ENCODE data around the gene ZXDC.

Gene ZXDC

GRCh38 chr3:126454437-126455198, 21.1 kb downstream of the ZXDC start:
- DNase-seq (ENCODE audit: low read depth in 2 of 2): no peak

DNA sequence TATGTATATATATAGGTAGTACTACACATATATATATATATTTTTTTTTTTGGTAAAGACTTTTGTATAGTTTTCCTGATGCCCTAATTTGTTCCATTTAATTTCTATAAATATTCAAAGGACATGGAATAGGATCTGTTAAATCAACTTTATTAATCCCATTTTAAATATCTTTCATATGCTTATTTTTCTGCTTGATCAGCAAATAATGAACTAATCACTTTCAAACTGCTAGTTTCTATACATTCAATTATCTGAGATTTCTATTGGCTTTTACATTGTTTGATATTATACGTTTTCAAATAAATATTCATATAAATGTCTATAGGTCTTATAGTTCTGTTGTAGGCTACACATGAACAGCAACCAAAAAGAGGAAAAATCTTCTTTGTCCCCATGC, 21.7 kb downstream of the ZXDC start:
- DNase-seq (ENCODE audit: low read depth in 2 of 2): no peak

GRCh38 chr3:126452213-126452612, 23.5 kb downstream of the ZXDC start:
- DNase-seq (ENCODE audit: low read depth in 2 of 2): no peak

DNA sequence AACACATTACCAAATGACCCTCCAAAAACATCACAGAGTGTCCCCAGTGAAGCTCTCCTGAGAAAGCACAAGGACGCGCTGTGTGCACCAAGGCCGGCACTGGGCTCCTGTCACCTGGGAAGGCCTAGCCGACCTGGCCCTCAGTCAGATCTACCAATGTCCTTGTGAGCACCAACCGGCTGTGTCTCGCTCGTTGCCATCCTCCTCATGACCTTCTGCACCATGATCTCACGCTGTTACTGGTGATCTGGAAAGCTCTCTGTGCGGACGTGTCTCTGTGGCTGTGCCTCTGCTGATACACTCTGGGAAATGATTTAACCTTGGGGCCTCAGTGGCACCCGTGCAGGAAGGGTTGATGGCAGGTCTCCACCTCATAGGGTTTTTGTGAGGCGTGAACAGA, 24.2 kb downstream of the ZXDC start:
- no peak for DNase-seq (ENCODE audit: low read depth in 2 of 2)

- DNase-seq (ENCODE audit: low read depth in 2 of 2): no peak
Measured at GRCh38 chr3:126450744-126451143, 24.9 kb downstream of the ZXDC start.

- no peak for DNase-seq (ENCODE audit: low read depth in 2 of 2)
Measured at GRCh38 chr3:126450219-126450618, 25.5 kb downstream of the ZXDC start.

DNA sequence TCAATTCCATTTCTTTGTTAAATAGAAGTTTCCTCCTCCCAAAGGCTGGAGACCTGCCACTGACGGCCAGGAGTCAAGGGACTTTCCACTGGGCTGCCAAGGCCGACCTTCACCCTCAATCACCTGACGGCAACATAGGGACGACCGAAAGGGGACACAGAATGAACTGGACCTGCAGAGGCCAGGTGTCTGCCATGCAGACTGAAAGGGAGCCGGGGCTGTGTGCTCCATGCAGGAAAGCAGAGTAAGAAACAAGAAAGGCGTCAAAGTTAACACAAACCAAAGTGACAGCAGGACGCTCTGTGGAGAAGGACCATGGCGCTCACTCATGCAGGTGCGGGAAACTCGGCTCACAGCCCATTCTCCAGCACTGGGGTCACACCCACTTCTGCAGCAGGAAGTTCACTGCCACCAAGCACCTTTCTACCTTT, 26.1 kb downstream of the ZXDC start:
- no peak for DNase-seq (ENCODE audit: low read depth in 2 of 2)

DNA sequence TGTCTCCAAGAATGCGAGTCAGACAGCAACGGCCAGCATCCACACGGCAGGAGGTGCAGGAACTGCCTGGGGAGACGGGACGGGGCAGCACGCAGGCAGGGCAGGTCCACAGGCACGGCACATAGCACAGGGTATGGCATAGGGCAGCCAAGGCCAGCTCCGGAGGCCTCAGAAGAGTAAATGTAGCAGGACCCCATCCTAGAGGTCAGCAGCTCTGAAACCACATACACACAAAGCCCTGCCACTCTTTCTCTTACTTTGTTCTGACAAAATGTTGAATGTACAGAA, 26.9 kb downstream of the ZXDC start:
- DNase-seq (ENCODE audit: low read depth in 2 of 2): no peak

GRCh38 chr3:126448136-126448892, 27.4 kb downstream of the ZXDC start:
- DNase-seq (ENCODE audit: low read depth in 2 of 2): no peak

GRCh38 chr3:126447456-126448106, 28.1 kb downstream of the ZXDC start:
- no peak for DNase-seq (ENCODE audit: low read depth in 2 of 2)

- no peak for DNase-seq (ENCODE audit: low read depth in 2 of 2)
Measured at GRCh38 chr3:126446791-126447190, 28.9 kb downstream of the ZXDC start.

GRCh38 chr3:126446301-126446700, 29.4 kb downstream of the ZXDC start:
- no peak for DNase-seq (ENCODE audit: low read depth in 2 of 2)

DNA sequence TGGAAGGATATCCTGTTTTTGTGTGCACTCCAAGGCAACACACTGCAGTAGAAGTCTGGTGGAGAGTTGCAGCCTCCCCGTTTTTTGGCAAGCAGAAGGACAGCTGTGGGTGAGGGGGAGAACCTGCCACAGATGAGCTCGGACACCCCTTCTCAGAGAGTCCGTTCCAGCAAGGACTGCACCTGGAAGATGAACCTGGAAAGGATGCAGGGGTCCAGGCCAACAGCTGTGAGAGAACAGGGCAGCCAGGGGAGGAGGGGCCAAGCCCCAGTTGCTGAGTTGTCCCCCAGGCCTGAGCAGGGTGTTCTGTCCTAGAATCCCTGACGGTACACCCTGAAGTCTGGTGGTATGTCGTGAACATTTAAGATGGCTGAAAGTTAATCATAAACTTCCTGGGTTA, 30.2 kb downstream of the ZXDC start:
- DNase-seq (ENCODE audit: low read depth in 2 of 2): no peak

- no peak for DNase-seq (ENCODE audit: low read depth in 2 of 2)
Measured at GRCh38 chr3:126442856-126443242, 32.8 kb downstream of the ZXDC start.

GRCh38 chr3:126442094-126442855, 33.4 kb downstream of the ZXDC start:
- no peak for DNase-seq (ENCODE audit: low read depth in 2 of 2)

- DNase-seq (ENCODE audit: low read depth in 2 of 2): no peak
Measured at GRCh38 chr3:126441256-126441880, 34.3 kb downstream of the ZXDC start.

- no peak for DNase-seq (ENCODE audit: low read depth in 2 of 2)
Measured at GRCh38 chr3:126440709-126440995, 35.0 kb downstream of the ZXDC start.

DNA sequence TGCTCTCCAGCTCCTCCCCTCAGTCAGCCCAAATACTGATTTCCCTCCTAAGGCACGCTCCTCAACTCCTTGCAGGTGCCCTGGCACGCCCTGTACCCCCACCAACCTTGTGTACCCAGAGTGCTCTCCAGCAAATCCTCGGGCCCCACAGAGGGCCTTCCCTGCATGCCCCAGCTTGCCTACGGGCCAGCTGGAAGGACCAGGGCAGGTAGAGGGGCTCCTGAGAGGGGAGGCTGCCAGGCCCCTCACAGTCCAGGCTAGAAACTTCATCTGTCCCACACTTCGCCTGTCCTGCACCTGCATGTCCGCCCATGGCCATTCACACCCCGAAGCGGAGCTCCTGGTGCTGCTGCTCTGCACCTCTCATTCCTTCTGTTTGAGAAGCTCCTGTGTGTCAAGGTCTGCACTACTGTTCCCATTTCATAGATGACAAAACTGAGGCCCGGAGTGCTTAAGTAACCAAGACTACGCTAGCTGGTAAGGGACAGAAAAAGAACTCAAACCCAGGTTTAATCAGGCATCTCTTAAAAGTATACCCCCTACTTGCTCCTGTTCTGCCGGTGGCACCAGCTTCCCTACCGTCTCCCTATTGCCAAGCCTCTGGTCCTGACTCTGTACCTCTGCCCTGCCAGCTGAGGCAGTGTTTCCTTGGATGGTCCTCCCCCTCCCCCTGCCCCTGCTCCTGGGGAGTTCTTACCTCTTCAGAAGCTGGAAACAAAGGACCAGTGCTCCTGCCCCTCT, 35.6 kb downstream of the ZXDC start:
- no peak for DNase-seq (ENCODE audit: low read depth in 2 of 2)

DNA sequence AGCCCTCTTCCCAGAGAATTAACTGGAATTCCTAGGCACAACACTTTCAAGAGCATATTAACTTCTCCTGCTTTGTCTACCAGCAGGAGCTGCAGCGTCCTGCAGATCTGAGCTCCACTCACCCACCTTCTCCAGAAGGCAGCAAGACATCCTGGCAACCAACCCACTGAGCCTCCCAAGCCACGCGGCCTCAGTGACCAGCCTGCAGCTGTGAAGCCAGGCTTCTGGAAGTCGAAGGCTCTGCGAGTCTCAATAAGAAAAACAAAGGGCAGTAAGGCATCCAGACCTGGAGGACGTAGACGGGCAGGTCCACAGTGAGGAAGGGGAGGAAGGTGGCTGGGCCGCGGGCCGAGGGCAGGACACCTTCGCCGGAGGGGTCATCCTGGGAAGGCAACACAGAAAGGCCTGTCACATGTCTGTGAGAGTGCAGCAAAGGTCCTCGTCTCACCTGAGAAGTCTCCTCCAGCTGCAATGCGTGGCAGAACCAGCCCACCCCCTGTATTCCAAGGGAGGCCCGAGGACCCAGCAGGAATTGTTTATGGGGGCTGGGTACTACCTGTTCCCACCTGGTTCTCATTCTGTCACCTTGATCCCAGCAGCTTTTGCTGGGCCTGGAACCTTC, 36.2 kb downstream of the ZXDC start:
- DNase-seq (ENCODE audit: low read depth in 2 of 2): no peak

- no peak for DNase-seq (ENCODE audit: low read depth in 2 of 2)
Measured at GRCh38 chr3:126438746-126439145, 36.9 kb downstream of the ZXDC start.

DNA sequence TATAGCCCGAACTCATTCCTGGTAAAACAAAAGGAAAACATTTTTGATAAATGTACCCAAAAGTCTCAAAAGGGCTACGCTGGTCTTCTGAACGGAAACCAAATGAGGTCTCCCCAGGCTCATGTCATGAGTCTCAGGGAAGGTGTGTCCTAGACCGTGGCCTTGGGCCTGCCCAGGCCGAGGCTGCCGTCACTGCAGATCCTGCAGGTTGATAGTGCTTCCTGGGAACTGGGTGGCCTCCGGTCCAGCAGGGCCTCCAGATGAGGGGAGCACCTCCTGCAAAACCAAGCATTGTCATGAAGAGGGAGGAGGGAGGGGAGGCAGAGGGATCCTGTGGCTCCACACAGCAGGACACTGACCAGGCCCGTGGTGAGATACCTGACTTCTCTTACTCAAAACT, 37.5 kb downstream of the ZXDC start:
- DNase-seq (ENCODE audit: low read depth in 2 of 2): no peak

Measured in fibroblast of skin of left quadriceps (primary cell).